PC-9 (cell line): Measurements from ENCODE around the gene HACD2. TPM values are rescaled to one million over a fixed set of nuclear protein-coding genes. Genes with fewer than 3 reads are reported as not detected.

ENCODE experiments used
- BruUV-seq: library from RNA; stranded (reverse); fragments of 400-500 nt; replicated peaks from 2 replicates; lab custom pipeline; 2021; lab: Mats Ljungman, UMichigan
- CTCF ChIA-PET: fragments of 300-600 bp; sonication (Branson Sonifier 250); formaldehyde crosslinking; loops from one replicate; lab custom pipeline; 2022; ENCODE audit warnings: antibody characterized with exemption; lab: Charles Lee
- POLR2A ChIA-PET: fragments of 300-600 bp; sonication (Branson Sonifier 250); formaldehyde crosslinking; loops from one replicate; lab custom pipeline; 2022; ENCODE audit warnings: antibody characterized with exemption; ENCODE audit not compliant: unreplicated experiment; lab: Charles Lee
- DNase-seq, 2 experiments: peaks; one replicate each; pipeline versions ENCODE4 v3.0.0 to v3.0.0-alpha.2; 2015 to 2022; ENCODE audit warnings: mixed read lengths in 1 of 2
- H2AFZ ChIP-seq: fragments of 200-600 bp; sonication (generic); 2 replicates; pipeline ENCODE4 v1.8.1; 2017; ENCODE audit warnings: antibody characterized with exemption
- H3F3A ChIP-seq: fragments of 200-600 bp; sonication (generic); 2 replicates; pipeline ENCODE4 v1.8.1; 2017; ENCODE audit warnings: antibody characterized with exemption, mild to moderate bottlenecking, low read depth; ENCODE audit not compliant: insufficient read depth
- H3K27ac ChIP-seq: fragments of 200-600 bp; sonication (generic); 2 replicates; pipeline ENCODE4 v1.6.1; 2016; ENCODE audit warnings: mixed run types
- H3K27me3 ChIP-seq: fragments of 200-600 bp; sonication (generic); 2 replicates; pipeline ENCODE4 v1.6.1; 2016; ENCODE audit warnings: low read depth, mixed run types; ENCODE audit not compliant: insufficient read depth
- H3K36me3 ChIP-seq: fragments of 200-600 bp; sonication (generic); 2 replicates; pipeline ENCODE4 v1.6.1; 2016; ENCODE audit warnings: low read depth, mixed run types
- H3K4me1 ChIP-seq: fragments of 200-600 bp; sonication (generic); replicated peaks from 2 replicates; pipeline ENCODE4 v1.6.1; 2016; ENCODE audit warnings: mixed run types; ENCODE audit not compliant: insufficient read depth
- H3K4me2 ChIP-seq: fragments of 200-600 bp; sonication (generic); 2 replicates; pipeline ENCODE4 v1.6.1; 2017; ENCODE audit warnings: mixed run types
- H3K4me3 ChIP-seq: fragments of 200-600 bp; sonication (generic); 2 replicates; pipeline ENCODE4 v1.6.1; 2016; ENCODE audit warnings: mixed run types
- H3K79me2 ChIP-seq: fragments of 200-600 bp; sonication (generic); 2 replicates; pipeline ENCODE4 v1.6.1; 2017; ENCODE audit warnings: low read depth, mixed run types
- H3K9me2 ChIP-seq: fragments of 200-600 bp; sonication (generic); 2 replicates; pipeline ENCODE4 v1.8.1; 2017; ENCODE audit warnings: mild to moderate bottlenecking; ENCODE audit not compliant: insufficient read depth
- H3K9me3 ChIP-seq: fragments of 200-600 bp; sonication (generic); 2 replicates; pipeline ENCODE4 v1.8.1; 2016; ENCODE audit warnings: low read depth; ENCODE audit not compliant: insufficient read depth
- H4K20me1 ChIP-seq: fragments of 200-600 bp; sonication (generic); 2 replicates; pipeline ENCODE4 v1.8.1; 2017; ENCODE audit not compliant: insufficient read depth
- EZH2 ChIP-seq: fragments of 200-600 bp; sonication (generic); IDR thresholded peaks from 2 replicates; pipeline ENCODE4 v1.8.0; 2017; ENCODE audit warnings: antibody characterized with exemption, low read depth
- intact Hi-C: fragments of 100-400 bp; cut with micrococcal nuclease; formaldehyde crosslinking; loops from one replicate; pipeline ENCODE4 v1.10.0; 2022; ENCODE audit not compliant: unreplicated experiment
- total RNA-seq: library from RNA; stranded (reverse); gene quantifications from 2 replicates; pipeline ENCODE4 v1.2.3, GENCODE V29; 2021
- TF ChIP-seq, protein P1 (sequence below): fragments of 200-600 bp; sonication (generic); conservative IDR thresholded peaks from 2 replicates; pipeline ENCODE4 v1.6.1; 2017; ENCODE audit warnings: mixed run types, antibody characterized with exemption, mild to moderate bottlenecking, moderate library complexity

The HACD2 gene
- total RNA-seq, 1 experiment from 2014 or later: 53.3 TPM

DNA sequence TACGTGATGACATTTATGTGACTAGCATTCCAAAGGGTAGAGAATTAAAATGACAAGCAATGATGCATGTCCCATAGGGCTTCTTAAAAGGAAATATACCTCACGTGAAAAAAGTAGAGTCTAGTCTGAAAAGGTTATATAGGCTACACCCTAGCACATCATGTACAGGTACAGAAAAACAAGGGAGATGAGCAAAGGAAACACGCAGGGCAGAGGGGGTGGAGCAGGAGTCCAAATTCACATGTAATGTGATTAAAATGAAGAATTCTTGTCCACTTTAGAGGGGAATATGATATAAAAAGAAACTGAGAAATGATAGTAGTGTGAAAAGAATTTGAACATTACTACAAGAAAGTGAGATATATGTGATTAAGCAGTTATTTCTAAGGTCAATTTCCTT is 59.4 kb downstream of the HACD2 start:
- Histone ChIP-seq H3K27me3 (no peaks in the 10 kb centered on the region), H3K36me3 (peaks cover 10% of the 10 kb centered on the region), H3K4me1 (no peaks in the 10 kb centered on the region), H3K27ac (no peak overlapping the region), H3K9me2 (no peaks in the 10 kb centered on the region), H3K4me3 (no peak overlapping the region), H2AFZ (no peak overlapping the region), H4K20me1 (peaks cover 7% of the 10 kb centered on the region), H3F3A (no peaks in the 10 kb centered on the region), H3K9me3 (no peaks in the 10 kb centered on the region), H3K4me2 (no peak overlapping the region), H3K79me2 (no peaks in the 10 kb centered on the region)
- intact Hi-C loops: no loop called here
- CTCF ChIA-PET: interaction anchor here (0.6 kb wide), 1 partner anchor 14 kb away, joined by 10 read pairs; no protein-coding TSS in a partner anchor
- DNase-seq: no peak
- POLR2A ChIA-PET: no interaction called here
- BruUV-seq: no TSS peak
- TF ChIP-seq, protein P1, sequence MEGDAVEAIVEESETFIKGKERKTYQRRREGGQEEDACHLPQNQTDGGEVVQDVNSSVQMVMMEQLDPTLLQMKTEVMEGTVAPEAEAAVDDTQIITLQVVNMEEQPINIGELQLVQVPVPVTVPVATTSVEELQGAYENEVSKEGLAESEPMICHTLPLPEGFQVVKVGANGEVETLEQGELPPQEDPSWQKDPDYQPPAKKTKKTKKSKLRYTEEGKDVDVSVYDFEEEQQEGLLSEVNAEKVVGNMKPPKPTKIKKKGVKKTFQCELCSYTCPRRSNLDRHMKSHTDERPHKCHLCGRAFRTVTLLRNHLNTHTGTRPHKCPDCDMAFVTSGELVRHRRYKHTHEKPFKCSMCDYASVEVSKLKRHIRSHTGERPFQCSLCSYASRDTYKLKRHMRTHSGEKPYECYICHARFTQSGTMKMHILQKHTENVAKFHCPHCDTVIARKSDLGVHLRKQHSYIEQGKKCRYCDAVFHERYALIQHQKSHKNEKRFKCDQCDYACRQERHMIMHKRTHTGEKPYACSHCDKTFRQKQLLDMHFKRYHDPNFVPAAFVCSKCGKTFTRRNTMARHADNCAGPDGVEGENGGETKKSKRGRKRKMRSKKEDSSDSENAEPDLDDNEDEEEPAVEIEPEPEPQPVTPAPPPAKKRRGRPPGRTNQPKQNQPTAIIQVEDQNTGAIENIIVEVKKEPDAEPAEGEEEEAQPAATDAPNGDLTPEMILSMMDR: no peak
- TF ChIP-seq EZH2: no peak

DNA sequence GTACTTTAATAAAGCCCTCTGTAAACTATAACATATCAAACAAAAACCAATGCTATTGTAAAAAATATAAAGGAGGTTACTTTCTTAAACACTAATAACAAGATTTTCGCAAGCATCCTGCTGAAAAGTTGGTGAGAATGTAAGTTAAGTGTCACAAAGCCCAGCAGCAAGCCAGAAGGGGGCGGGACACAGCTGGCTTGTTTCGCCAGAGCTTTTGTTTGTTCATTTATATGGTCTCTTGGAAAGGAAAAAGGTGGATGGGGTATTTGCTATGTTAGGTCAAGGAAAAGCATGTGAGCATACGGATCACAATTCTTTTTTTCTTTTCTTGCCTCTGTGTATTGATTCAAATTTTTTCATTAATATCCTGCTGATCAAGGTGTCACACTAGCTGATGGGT is 59.9 kb downstream of the HACD2 start:
- Histone ChIP-seq H3K4me3 (no peak overlapping the region), H3F3A (no peaks in the 10 kb centered on the region), H3K9me3 (no peaks in the 10 kb centered on the region), H3K4me1 (no peaks in the 10 kb centered on the region), H3K4me2 (no peak overlapping the region), H3K79me2 (no peaks in the 10 kb centered on the region), H4K20me1 (peaks cover 10% of the 10 kb centered on the region), H2AFZ (no peak overlapping the region), H3K27ac (no peak overlapping the region), H3K27me3 (no peaks in the 10 kb centered on the region), H3K9me2 (no peaks in the 10 kb centered on the region), H3K36me3 (peaks cover 10% of the 10 kb centered on the region)
- no TSS peak for BruUV-seq
- ChIA-PET POLR2A (no interaction called here), CTCF (interaction anchor here (0.6 kb wide), 1 partner anchor 157 kb away, joined by 10 read pairs; no protein-coding TSS in a partner anchor)
- TF ChIP-seq, protein P1: no peak
- TF ChIP-seq EZH2: no peak
- DNase-seq: no peak
- intact Hi-C loops: no loop called here

DNA sequence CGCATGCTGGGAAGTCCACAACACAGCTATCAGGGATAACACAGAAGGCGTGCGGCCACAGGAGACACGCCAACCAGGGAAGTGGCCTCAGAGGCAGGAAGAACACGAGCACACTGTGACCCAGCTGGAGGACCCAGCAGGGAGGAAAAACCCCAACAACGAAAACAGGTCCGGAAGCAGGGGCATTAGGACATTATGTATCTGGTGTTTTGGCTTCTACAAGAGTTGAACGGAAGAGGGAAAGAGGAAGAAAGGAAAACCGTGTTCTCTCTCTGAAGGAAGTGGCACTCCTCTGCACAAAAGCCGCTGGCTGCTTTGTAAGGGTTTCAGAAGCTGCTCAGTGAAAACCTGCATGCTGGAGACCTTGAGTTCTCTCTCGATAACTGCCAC is 61.8 kb downstream of the HACD2 start:
- Histone ChIP-seq H3K79me2 (no peaks in the 10 kb centered on the region), H4K20me1 (peaks cover 3% of the 10 kb centered on the region; the same call in 1 of the 2 replicates), H3K4me2 (no peak overlapping the region), H3K27me3 (no peaks in the 10 kb centered on the region), H3K36me3 (peaks cover 10% of the 10 kb centered on the region), H3K9me2 (no peaks in the 10 kb centered on the region), H3K4me3 (no peak overlapping the region), H3F3A (no peaks in the 10 kb centered on the region), H3K9me3 (no peaks in the 10 kb centered on the region), H3K27ac (no peak overlapping the region), H2AFZ (no peak overlapping the region), H3K4me1 (no peaks in the 10 kb centered on the region)
- no TSS peak for BruUV-seq
- ChIA-PET POLR2A (no interaction called here), CTCF (no interaction called here)
- intact Hi-C loops: no loop called here
- no peak for DNase-seq
- TF ChIP-seq, protein P1: no peak
- TF ChIP-seq EZH2: no peak
